ACC112 (cell line): ENCODE data around the gene CFI.

Experiments
- H2AFZ ChIP-seq: fragments of 200-600 bp; sonication (generic); one replicate; pipeline ENCODE4 v1.6.0; 2017; ENCODE audit warnings: antibody characterized with exemption, low read length; ENCODE audit not compliant: unreplicated experiment
- H3K27ac ChIP-seq: fragments of 200-600 bp; sonication (generic); 2 replicates; pipeline ENCODE4 v1.5.1; 2014; ENCODE audit warnings: low read depth, mild to moderate bottlenecking, antibody characterized with exemption, low read length, moderate library complexity
- H3K27me3 ChIP-seq: fragments of 200-600 bp; sonication (generic); 2 replicates; pipeline ENCODE4 v1.6.1; 2014; ENCODE audit warnings: mild to moderate bottlenecking, antibody characterized with exemption, low read length, moderate library complexity, mixed read lengths; ENCODE audit not compliant: insufficient read depth
- H3K36me3 ChIP-seq: fragments of 200-600 bp; sonication (generic); 2 replicates; pipeline ENCODE4 v1.6.1; 2016; ENCODE audit warnings: mild to moderate bottlenecking, antibody characterized with exemption, low read length, moderate library complexity, mixed read lengths; ENCODE audit not compliant: insufficient read depth
- H3K4me1 ChIP-seq: fragments of 200-600 bp; sonication (generic); one replicate; pipeline ENCODE4 v1.6.1; 2016; ENCODE audit warnings: low read length, mixed read lengths; ENCODE audit not compliant: insufficient read depth, unreplicated experiment, control insufficient read depth
- H3K4me3 ChIP-seq: fragments of 200-600 bp; sonication (generic); 2 replicates; pipeline ENCODE4 v1.5.1; 2014; ENCODE audit warnings: mild to moderate bottlenecking, low read depth, low read length
- H3K79me2 ChIP-seq: fragments of 200-600 bp; sonication (generic); one replicate; pipeline ENCODE4 v1.6.0; 2016; ENCODE audit warnings: low read length; ENCODE audit not compliant: control insufficient read depth, unreplicated experiment, insufficient read depth

CFI gene

DNA sequence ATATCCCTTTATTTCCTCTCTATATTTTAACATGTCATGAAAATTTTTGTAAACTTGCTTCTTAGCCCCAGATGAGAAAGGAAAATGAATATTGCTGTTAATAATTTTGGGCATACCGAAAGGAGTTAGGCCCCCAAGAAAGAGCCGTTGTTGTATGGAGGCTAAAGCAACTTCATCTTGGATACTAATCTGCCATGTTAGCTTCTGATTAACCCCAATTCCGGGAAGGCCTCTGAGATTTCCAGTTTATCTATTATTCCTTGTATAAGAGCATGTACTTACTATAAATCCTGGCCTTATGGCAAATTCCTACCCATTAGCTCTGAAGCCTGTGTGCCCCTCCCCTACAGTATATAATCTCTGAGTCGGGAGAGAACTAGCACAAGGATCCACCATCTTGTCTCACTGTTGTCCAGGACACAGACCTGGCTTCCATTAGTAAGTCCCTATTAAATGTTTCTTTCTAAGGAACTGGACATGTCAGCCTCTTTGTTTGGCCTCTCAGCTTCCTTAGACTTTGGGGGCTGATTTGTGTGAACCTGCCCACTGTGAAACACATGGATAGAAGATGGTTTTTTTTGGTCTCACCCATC, 51.1 kb downstream of the CFI start:
- Histone ChIP-seq H3K4me1 (no peaks in the 10 kb centered on the region), H2AFZ (no peak overlapping the region), H3K4me3 (no peak overlapping the region), H3K27me3 (peaks cover 4% of the 10 kb centered on the region; the same call in 1 of the 2 replicates), H3K27ac (no peak overlapping the region), H3K36me3 (no peaks in the 10 kb centered on the region), H3K79me2 (no peaks in the 10 kb centered on the region)

DNA sequence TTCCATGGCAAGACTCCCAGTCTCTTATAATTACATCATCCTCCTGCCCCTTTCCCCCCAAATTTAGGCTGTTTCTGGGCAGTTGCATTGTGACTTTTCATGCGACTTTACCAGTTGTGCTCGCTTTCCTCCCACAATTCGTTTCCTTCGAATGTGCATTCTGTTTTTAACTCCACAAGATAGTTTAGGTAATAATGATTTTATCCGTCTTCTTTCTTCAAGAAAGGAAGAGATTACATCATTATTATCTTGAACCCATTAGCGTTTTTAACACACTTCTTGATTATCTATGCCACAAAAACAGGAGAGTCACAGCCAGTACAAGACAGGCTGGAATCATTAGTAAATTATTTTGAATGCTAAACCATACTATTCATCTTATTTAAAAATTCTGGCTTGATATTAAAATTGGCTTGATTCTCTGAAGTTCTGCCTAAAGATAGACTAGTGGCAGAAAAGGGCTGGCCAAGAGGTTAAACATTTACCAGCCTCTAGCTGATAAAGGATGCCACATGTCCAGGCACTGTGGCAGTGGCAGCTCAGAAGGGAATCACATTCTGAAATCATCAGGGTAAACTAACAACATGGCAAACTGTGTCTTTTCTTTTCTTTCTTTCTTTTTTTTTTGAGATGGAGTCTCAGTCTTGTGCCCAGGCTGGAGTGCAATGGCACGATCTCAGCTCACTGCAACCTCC, 52.3 kb downstream of the CFI start:
- H3K27ac ChIP-seq: no peak overlapping the region
- peaks cover 6% of the 10 kb centered on the region; the same call in 1 of the 2 replicates for H3K27me3 ChIP-seq
- no peaks in the 10 kb centered on the region for H3K79me2 ChIP-seq
- no peak overlapping the region for H2AFZ ChIP-seq
- no peaks in the 10 kb centered on the region for H3K36me3 ChIP-seq
- H3K4me3 ChIP-seq: no peak overlapping the region
- H3K4me1 ChIP-seq: no peaks in the 10 kb centered on the region

DNA sequence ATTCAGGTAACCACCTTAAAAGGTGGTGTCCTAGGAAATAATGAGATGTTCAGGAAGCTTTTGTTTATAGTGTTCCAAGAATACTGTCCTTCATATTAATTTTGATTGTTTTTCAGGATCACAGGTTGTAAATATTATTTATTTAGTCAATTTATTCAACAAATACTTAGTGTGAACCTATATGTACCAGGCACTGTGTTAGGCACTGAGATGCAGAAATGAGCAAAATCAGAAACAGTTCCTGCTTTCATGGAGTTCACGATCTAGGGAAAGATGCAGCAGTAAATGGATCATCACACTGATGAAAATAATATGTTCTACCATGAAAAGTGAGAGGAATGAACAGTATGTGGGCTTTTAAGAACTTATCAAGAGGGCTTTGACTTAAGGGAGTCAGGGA, 53.7 kb downstream of the CFI start:
- Histone ChIP-seq H3K36me3 (no peaks in the 10 kb centered on the region), H3K27me3 (peaks cover 9% of the 10 kb centered on the region; the same call in 1 of the 2 replicates), H3K27ac (no peak overlapping the region), H3K4me1 (no peaks in the 10 kb centered on the region), H3K79me2 (no peaks in the 10 kb centered on the region), H2AFZ (no peak overlapping the region), H3K4me3 (no peak overlapping the region)

DNA sequence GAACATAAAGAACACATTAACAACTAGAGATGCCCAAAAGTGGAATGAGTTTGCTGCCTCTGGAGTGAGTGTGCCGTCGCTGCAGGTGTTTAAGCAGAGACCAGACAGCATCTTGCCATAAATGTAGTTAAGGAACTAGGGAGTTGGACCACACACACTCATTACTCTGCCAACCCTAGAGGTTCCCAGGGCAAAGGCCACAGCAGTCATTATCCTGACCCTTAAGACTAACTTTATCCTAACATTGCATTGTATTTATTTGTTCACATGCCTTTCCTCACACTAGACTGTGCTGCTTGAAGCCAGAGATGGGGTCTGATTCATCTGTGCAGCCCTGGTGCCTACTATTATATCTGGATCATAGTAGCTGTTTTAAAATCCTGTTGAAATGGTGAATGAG, 55.1 kb downstream of the CFI start:
- Histone ChIP-seq H3K4me3 (no peak overlapping the region), H3K4me1 (no peaks in the 10 kb centered on the region), H3K79me2 (no peaks in the 10 kb centered on the region), H3K27ac (no peak overlapping the region), H2AFZ (no peak overlapping the region), H3K36me3 (no peaks in the 10 kb centered on the region), H3K27me3 (peaks cover 17% of the 10 kb centered on the region)

DNA sequence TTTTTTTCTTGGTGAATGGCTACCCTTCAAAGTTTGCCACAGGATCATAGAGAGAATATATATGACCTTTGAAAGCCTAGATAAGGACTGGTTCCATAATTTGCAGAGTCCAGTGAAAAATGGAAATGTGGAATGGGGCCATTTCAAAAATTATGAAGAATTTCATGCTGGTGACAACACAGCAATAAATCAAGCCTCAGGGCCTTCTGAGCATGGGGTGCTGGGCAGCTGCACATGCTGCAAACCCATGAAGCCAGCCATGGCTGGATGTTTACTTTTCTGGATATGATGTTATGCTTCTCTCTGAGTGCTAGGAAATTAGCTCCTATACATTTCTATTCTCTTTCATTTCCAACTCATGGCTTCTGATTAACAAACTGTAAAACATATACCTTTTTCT, 56.0 kb downstream of the CFI start:
- Histone ChIP-seq H3K4me3 (no peak overlapping the region), H3K4me1 (no peaks in the 10 kb centered on the region), H3K27ac (no peak overlapping the region), H2AFZ (no peak overlapping the region), H3K79me2 (no peaks in the 10 kb centered on the region), H3K36me3 (no peaks in the 10 kb centered on the region), H3K27me3 (peaks cover 17% of the 10 kb centered on the region)

DNA sequence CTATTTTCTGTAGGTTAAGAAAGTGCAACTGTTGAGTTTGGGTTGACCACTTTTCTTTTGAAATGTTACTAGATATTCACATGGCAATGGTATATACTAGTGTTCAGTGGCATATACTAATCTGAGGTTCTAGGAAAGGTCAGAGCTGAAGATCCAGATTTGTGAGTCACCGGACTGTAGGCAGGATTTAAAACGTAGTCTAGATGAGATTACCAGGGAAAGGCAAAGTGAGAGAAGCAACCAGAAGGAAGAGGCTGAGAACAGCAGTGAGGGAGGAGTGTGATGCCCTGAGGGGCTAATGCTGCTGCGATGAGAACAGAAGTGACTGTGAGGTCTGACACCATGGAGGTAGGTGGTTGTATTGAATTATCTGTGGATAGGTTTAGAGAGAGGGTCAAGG, 62.3 kb downstream of the CFI start:
- Histone ChIP-seq H2AFZ (no peak overlapping the region), H3K4me1 (no peaks in the 10 kb centered on the region), H3K27me3 (peaks cover 12% of the 10 kb centered on the region), H3K36me3 (no peaks in the 10 kb centered on the region), H3K4me3 (no peak overlapping the region), H3K27ac (no peak overlapping the region), H3K79me2 (no peaks in the 10 kb centered on the region)

DNA sequence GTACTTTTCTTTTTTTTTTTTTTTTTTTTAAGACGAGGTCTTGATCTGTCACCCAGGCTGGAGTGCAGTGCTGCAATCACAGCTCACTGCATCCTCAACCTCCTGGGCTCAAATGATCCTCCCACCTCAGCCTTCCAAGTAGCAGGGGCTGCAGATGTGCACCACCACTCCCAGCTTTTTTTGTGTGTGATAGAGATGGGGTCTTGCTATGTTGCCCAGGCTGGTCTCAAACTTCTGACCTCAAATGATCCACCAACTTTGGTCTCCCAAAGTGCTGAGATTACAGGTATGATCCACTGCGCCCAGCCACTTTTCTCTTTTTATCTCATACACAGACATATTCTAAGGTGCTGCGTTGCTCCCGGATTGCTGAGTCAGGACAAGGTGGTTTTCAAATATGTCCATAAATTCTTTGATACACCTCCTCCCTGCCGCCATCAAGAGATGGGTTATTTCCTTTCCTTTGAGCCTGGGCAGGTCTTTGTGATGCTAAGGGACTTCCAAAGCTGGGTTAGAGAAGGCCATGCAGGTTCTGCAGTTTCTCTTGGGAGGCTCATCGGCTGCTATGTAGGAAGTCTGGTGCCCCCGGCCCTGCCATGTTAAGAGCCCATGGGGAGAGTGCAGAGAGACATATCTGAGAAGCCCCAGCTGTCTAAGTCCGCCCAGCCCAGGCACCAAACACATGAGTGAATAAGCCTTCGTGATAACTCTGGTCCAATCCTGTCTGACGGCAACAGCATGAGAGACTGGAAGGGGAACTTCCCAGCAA, 63.5 kb downstream of the CFI start:
- H3K79me2 ChIP-seq: no peaks in the 10 kb centered on the region
- no peak overlapping the region for H2AFZ ChIP-seq

DNA sequence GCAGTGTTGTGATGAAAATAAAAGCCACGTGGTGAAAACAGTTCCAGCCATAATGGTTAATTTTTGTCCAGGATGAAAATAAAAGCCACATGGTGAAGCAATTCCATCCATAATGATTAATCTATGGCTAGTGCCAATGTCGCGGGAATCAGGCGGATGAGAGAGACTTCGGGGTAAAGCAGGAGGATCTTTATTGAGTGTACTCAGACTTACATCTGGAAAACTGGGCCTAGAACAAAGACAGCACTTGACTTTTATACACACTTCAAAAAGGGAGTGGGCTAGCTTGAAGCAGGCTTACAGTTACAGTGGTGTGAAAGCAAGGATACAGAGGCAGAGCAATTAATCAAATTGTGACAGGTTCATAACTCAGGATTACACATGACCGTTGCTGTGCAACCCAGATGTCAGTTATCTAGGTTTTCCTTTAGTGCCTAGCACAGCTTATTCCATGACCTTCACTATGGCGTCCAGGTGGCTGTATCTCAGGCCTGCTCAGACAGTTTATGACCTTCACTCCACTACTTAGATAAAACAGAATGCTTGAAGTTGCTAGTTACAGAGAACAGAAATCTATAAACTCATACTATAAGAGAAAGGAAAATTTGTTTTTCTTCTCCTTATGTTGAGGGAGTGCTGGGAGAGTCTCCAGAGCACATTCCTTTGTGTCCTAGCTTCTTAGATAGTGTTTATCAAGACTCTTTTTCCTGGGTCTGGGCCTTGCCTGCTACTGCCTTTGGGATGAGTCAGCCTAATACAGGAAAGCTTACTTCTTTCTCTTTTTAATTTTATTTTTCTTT, 66.0 kb downstream of the CFI start:
- H3K36me3 ChIP-seq: no peaks in the 10 kb centered on the region
- H3K27ac ChIP-seq: no peak overlapping the region
- H3K79me2 ChIP-seq: no peaks in the 10 kb centered on the region

More for the DNA sequence above, 63.5 kb downstream of the CFI start:
- Histone ChIP-seq H3K36me3 (no peaks in the 10 kb centered on the region), H3K4me1 (no peaks in the 10 kb centered on the region), H3K4me3 (no peak overlapping the region), H3K27ac (no peak overlapping the region), H3K27me3 (peaks cover 8% of the 10 kb centered on the region)

DNA sequence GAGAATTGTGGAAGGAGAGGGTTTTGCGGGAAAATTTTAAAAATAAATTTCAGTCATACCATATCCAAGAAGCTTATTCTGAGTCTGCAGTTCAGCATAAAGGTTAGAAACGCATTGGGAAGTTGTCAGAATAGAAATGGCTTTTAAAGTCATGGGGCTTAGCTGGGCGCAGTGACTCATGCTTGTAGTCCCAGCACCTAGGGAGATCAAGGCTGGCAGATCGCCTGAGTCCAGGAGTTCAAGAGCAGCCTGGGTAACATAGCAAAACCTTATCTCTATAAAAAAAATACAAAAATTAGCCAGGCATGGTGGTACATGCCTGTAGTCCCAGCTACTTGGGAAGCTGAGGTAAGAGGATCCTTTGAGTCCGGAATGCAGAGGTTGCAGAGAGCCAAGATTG, 68.1 kb downstream of the CFI start:
- H3K36me3 ChIP-seq: no peaks in the 10 kb centered on the region
- no peak overlapping the region for H3K4me3 ChIP-seq
- peaks cover under 1% of the 10 kb centered on the region for H3K4me1 ChIP-seq
- no peaks in the 10 kb centered on the region for H3K79me2 ChIP-seq
- no peak overlapping the region for H2AFZ ChIP-seq
- H3K27me3 ChIP-seq: no peaks in the 10 kb centered on the region
- H3K27ac ChIP-seq: no peak overlapping the region

More for the DNA sequence above, 66.0 kb downstream of the CFI start:
- H3K4me1 ChIP-seq: no peaks in the 10 kb centered on the region
- H3K4me3 ChIP-seq: no peak overlapping the region
- no peak overlapping the region for H2AFZ ChIP-seq
- no peaks in the 10 kb centered on the region for H3K27me3 ChIP-seq
